Measurements from ENCODE around the gene RPUSD3. TPM values are rescaled to one million over a fixed set of nuclear protein-coding genes. Genes with fewer than 3 reads are reported as not detected.
A peak's percentile ranks its signal among the peaks of the same experiment; 100 is the strongest.
"Not testable (repeated sequence)": the region's sequence is repeated elsewhere in the genome, so short reads cannot be mapped to it uniquely, and the experiment has no call there.

RPUSD3 gene
- polyA plus RNA-seq, 4 donors, result 19.2 to 41.1 (median 25.7) TPM

DNA sequence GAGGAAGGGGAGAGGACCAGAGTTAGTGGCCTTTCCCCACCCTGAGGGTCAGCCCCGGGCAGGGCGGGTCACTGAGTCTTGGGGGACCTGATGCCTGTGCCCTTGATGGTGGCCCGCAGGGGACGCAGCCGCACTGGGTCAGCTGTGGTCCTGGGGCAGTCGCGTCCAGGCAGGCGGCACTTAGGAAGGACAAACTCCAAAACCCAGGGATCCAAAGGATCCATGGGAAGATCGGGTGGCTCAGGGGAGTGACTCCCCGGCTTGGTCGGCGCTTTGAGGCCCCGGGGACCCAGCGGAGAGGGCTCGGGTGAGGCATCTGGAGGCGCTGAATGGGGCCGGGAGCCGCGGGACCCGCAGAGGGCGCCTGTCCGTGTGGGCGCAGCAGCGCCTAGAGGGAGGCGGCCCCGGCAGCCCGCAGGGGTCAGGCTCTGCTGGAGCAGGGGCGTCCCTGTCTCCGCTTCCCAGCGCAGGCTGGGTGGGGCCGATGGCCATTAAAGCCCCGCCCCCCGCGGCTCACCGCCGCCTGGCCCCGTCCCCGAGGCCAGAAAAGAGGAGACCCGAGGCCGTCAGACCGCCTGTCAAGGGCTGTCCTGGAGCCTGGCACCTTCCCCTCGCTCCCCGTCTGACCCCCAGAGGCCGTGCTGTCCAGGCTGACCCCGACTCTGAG is 18.7 kb upstream of the RPUSD3 start:
- 8 to 14% (median 12%) methylated on average over 40 to 45 of the region's 45 CpGs for WGBS, 3 donors
- Histone ChIP-seq H3K27ac (ENCODE audit: low read depth in 1 of 3, low read length in 2 of 3) (no peak overlapping the region), H3K4me3 (ENCODE audit: low read depth in 1 of 3, low read length in 3 of 3) (peak overlapping the region in 2 of 3 donors; percentile 23 to 41), H3K4me1 (ENCODE audit: control insufficient read depth in 3 of 3, insufficient read depth in 2 of 3, low read depth in 1 of 3, low read length in 2 of 3) (peaks cover 0 to 26% (median 0%) of the 10 kb centered on the region in 3 donors), H3K9me3 (ENCODE audit: control insufficient read depth in 2 of 2, insufficient read depth in 1 of 2, low read depth in 1 of 2, low read length in 1 of 2) (no peaks in the 10 kb centered on the region), H3K27me3 (ENCODE audit: control insufficient read depth in 3 of 3, insufficient read depth in 3 of 3, low read length in 3 of 3) (no peaks in the 10 kb centered on the region), H3K36me3 (ENCODE audit: control insufficient read depth in 3 of 3, insufficient read depth in 2 of 3, low read depth in 1 of 3, low read length in 3 of 3) (peaks cover 0 to 4% (median 0%) of the 10 kb centered on the region in 3 donors)
- FAIRE-seq (no peak), DNase-seq (peak; percentile 58 to 80)

DNA sequence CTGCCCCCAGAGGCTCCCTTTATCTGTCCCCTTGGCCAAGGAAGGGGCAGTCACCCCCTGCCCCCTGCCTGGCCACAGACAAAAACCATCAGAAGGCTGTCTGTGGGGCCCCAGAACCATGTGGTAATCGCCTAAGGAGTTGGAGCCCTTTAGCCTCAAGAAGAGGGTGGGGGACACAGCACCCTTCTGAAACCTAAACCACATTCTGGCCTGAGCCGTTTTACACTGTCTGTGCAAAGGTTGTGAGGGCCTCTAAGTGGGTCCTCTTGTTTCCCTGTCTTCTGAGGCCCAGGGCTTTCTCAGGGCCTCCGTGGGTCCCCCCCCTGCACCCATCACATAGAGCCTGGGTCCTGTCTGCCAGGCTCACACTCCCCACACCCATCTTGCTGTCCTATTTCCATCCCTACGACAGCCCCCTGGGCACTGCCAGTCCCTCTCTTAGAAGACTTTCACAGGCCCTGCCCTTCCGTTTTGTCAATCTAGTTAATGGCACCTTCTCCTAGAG is 17.9 kb upstream of the RPUSD3 start:
- Histone ChIP-seq H3K9me3 (ENCODE audit: control insufficient read depth in 2 of 2, insufficient read depth in 1 of 2, low read depth in 1 of 2, low read length in 1 of 2) (no peaks in the 10 kb centered on the region), H3K36me3 (ENCODE audit: control insufficient read depth in 3 of 3, insufficient read depth in 2 of 3, low read depth in 1 of 3, low read length in 3 of 3) (peaks cover 0 to 2% (median 0%) of the 10 kb centered on the region in 3 donors), H3K27ac (ENCODE audit: low read depth in 1 of 3, low read length in 2 of 3) (no peak overlapping the region), H3K4me3 (ENCODE audit: low read depth in 1 of 3, low read length in 3 of 3) (no peak overlapping the region), H3K27me3 (ENCODE audit: control insufficient read depth in 3 of 3, insufficient read depth in 3 of 3, low read length in 3 of 3) (no peaks in the 10 kb centered on the region), H3K4me1 (ENCODE audit: control insufficient read depth in 3 of 3, insufficient read depth in 2 of 3, low read depth in 1 of 3, low read length in 2 of 3) (peaks cover 0 to 26% (median 0%) of the 10 kb centered on the region in 3 donors)
- 82 to 91% (median 87%) methylated on average over 5 of the region's 5 CpGs for WGBS, 3 donors
- FAIRE-seq (no peak), DNase-seq (no peak)

GRCh38 chr3:9861201-9861600 is 17.4 kb upstream of the RPUSD3 start:
- no peak for FAIRE-seq
- Histone ChIP-seq H3K4me3 (ENCODE audit: low read depth in 1 of 3, low read length in 3 of 3) (no peak overlapping the region), H3K36me3 (ENCODE audit: control insufficient read depth in 3 of 3, insufficient read depth in 2 of 3, low read depth in 1 of 3, low read length in 3 of 3) (no peaks in the 10 kb centered on the region), H3K4me1 (ENCODE audit: control insufficient read depth in 3 of 3, insufficient read depth in 2 of 3, low read depth in 1 of 3, low read length in 2 of 3) (peaks cover 0 to 26% (median 0%) of the 10 kb centered on the region in 3 donors), H3K9me3 (ENCODE audit: control insufficient read depth in 2 of 2, insufficient read depth in 1 of 2, low read depth in 1 of 2, low read length in 1 of 2) (no peaks in the 10 kb centered on the region), H3K27me3 (ENCODE audit: control insufficient read depth in 3 of 3, insufficient read depth in 3 of 3, low read length in 3 of 3) (no peaks in the 10 kb centered on the region), H3K27ac (ENCODE audit: low read depth in 1 of 3, low read length in 2 of 3) (no peak overlapping the region)
- DNase-seq, result no peak
- 89 to 93% (median 92%) methylated on average over 4 of the region's 4 CpGs for WGBS, 3 donors

GRCh38 chr3:9859530-9860025 is 15.8 kb upstream of the RPUSD3 start:
- Histone ChIP-seq H3K9me3 (ENCODE audit: control insufficient read depth in 2 of 2, insufficient read depth in 1 of 2, low read depth in 1 of 2, low read length in 1 of 2) (no peaks in the 10 kb centered on the region), H3K27ac (ENCODE audit: low read depth in 1 of 3, low read length in 2 of 3) (no peak overlapping the region), H3K36me3 (ENCODE audit: control insufficient read depth in 3 of 3, insufficient read depth in 2 of 3, low read depth in 1 of 3, low read length in 3 of 3) (no peaks in the 10 kb centered on the region), H3K27me3 (ENCODE audit: control insufficient read depth in 3 of 3, insufficient read depth in 3 of 3, low read length in 3 of 3) (no peaks in the 10 kb centered on the region), H3K4me1 (ENCODE audit: control insufficient read depth in 3 of 3, insufficient read depth in 2 of 3, low read depth in 1 of 3, low read length in 2 of 3) (peaks cover 0 to 23% (median 0%) of the 10 kb centered on the region in 3 donors), H3K4me3 (ENCODE audit: low read depth in 1 of 3, low read length in 3 of 3) (no peak overlapping the region)
- DNase-seq, result no peak
- FAIRE-seq, result no peak
- 87 to 92% (median 90%) methylated on average over 12 of the region's 12 CpGs for WGBS, 3 donors

DNA sequence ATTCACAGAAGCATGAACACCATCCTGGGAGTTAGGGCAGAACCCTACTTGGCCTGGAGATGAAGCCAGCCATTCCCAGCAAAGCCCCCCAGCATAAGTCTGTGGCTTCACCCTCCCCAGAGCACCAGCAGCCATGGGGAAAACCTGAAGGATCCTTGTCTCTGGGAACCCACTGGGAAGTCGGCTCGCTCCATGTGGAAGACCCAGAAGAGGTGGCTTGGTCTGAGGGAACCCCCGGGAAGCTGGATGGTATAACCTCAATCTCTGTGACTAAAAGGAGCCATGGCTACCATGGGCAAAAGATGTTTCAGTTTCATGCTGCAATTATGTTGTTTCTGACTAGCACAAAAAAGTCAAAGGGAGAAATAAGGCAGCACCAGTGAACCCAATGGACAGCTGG is 11.8 kb upstream of the RPUSD3 start:
- no peak for DNase-seq
- Histone ChIP-seq H3K4me3 (ENCODE audit: low read depth in 1 of 3, low read length in 3 of 3) (no peak overlapping the region), H3K9me3 (ENCODE audit: control insufficient read depth in 2 of 2, insufficient read depth in 1 of 2, low read depth in 1 of 2, low read length in 1 of 2) (no peaks in the 10 kb centered on the region), H3K4me1 (ENCODE audit: control insufficient read depth in 3 of 3, insufficient read depth in 2 of 3, low read depth in 1 of 3, low read length in 2 of 3) (no peaks in the 10 kb centered on the region), H3K27me3 (ENCODE audit: control insufficient read depth in 3 of 3, insufficient read depth in 3 of 3, low read length in 3 of 3) (no peaks in the 10 kb centered on the region), H3K27ac (ENCODE audit: low read depth in 1 of 3, low read length in 2 of 3) (no peak overlapping the region), H3K36me3 (ENCODE audit: control insufficient read depth in 3 of 3, insufficient read depth in 2 of 3, low read depth in 1 of 3, low read length in 3 of 3) (no peaks in the 10 kb centered on the region)
- no peak for FAIRE-seq
- 94 to 95% (median 95%) methylated on average over 3 of the region's 3 CpGs for WGBS, 3 donors

DNA sequence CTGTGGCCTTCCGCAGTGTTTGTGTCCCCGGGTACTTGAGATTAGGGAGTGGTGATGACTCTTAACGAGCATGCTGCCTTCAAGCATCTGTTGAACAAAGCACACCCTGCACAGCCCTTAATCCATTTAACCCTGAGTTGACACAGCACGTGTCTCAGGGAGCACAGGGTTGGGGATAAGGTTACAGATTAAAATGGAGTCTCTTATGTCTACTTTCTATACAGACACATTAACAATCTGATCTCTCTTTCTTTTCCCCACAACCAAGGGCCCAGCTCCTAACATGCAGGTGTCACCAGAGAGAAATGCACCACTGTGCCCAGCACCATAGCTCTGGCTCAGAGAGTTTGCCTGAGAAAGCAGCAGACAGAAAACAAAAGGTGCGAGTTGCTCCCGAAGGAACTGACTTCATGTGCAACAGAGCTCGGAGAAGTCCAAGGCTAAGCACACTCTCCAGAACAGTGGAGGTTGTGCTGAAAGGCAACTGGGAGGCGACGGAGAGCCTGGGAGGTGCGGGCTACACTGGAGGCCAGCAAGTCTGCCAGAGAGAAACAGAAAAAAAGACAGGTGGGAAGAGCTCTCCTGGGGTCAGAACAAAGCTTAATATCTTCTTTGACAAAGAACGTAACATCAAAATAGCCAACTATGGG is 10.6 kb upstream of the RPUSD3 start:
- not testable (repeated sequence) for FAIRE-seq; H3K27ac ChIP-seq (ENCODE audit: low read depth in 1 of 3, low read length in 2 of 3); H3K36me3 ChIP-seq (ENCODE audit: control insufficient read depth in 3 of 3, insufficient read depth in 2 of 3, low read depth in 1 of 3, low read length in 3 of 3); H3K9me3 ChIP-seq (ENCODE audit: control insufficient read depth in 2 of 2, insufficient read depth in 1 of 2, low read depth in 1 of 2, low read length in 1 of 2); H3K4me1 ChIP-seq (ENCODE audit: control insufficient read depth in 3 of 3, insufficient read depth in 2 of 3, low read depth in 1 of 3, low read length in 2 of 3); H3K27me3 ChIP-seq (ENCODE audit: control insufficient read depth in 3 of 3, insufficient read depth in 3 of 3, low read length in 3 of 3); H3K4me3 ChIP-seq (ENCODE audit: low read depth in 1 of 3, low read length in 3 of 3); DNase-seq
- WGBS, 3 donors, result 67 to 80% (median 76%) methylated on average over 11 of the region's 11 CpGs

- no peaks in the 10 kb centered on the region for H3K9me3 ChIP-seq (ENCODE audit: control insufficient read depth in 2 of 2, insufficient read depth in 1 of 2, low read depth in 1 of 2, low read length in 1 of 2)
- WGBS, 3 donors, result 74 to 87% (median 83%) methylated on average over 6 of the region's 6 CpGs
- no peaks in the 10 kb centered on the region for H3K36me3 ChIP-seq (ENCODE audit: control insufficient read depth in 3 of 3, insufficient read depth in 2 of 3, low read depth in 1 of 3, low read length in 3 of 3)
- DNase-seq (peak in 1 of 2 donors; percentile 11), FAIRE-seq (no peak)
- no peak overlapping the region for H3K27ac ChIP-seq (ENCODE audit: low read depth in 1 of 3, low read length in 2 of 3)
- no peak overlapping the region for H3K4me3 ChIP-seq (ENCODE audit: low read depth in 1 of 3, low read length in 3 of 3)
- no peaks in the 10 kb centered on the region for H3K27me3 ChIP-seq (ENCODE audit: control insufficient read depth in 3 of 3, insufficient read depth in 3 of 3, low read length in 3 of 3)
- no peaks in the 10 kb centered on the region for H3K4me1 ChIP-seq (ENCODE audit: control insufficient read depth in 3 of 3, insufficient read depth in 2 of 3, low read depth in 1 of 3, low read length in 2 of 3)
These were observed 8.7 kb upstream of the RPUSD3 start for GRCh38 chr3:9852528-9852927.

DNA sequence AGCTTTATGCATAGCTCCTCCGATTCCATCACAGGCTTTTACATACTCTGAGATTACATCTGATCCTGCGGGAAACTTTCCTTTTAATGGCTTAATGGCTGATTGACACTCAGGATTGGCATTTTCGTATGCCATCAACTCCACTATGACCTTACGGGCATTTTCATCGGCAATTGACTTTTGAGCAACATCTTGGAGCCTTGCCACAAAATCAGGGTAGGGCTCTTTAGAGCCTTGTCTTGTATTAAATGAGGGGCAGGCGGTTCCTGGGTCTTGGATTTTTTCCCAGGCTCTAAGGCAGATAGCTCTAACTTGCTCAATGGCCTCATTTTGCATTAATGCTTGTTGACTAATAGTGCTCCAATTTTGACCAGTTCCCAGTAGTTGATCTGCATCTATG is 8.1 kb upstream of the RPUSD3 start:
- DNase-seq, result peak in 1 of 2 donors; percentile 73
- not testable (repeated sequence) for H3K4me3 ChIP-seq (ENCODE audit: low read depth in 1 of 3, low read length in 3 of 3); H3K36me3 ChIP-seq (ENCODE audit: control insufficient read depth in 3 of 3, insufficient read depth in 2 of 3, low read depth in 1 of 3, low read length in 3 of 3); H3K27me3 ChIP-seq (ENCODE audit: control insufficient read depth in 3 of 3, insufficient read depth in 3 of 3, low read length in 3 of 3); H3K9me3 ChIP-seq (ENCODE audit: control insufficient read depth in 2 of 2, insufficient read depth in 1 of 2, low read depth in 1 of 2, low read length in 1 of 2); H3K4me1 ChIP-seq (ENCODE audit: control insufficient read depth in 3 of 3, insufficient read depth in 2 of 3, low read depth in 1 of 3, low read length in 2 of 3); FAIRE-seq; H3K27ac ChIP-seq (ENCODE audit: low read depth in 1 of 3, low read length in 2 of 3)
- WGBS, 3 donors, result 15 to 47% (median 41%) methylated on average over 6 of the region's 6 CpGs
